PFSK-1 (cell line): ENCODE data around the gene ACSS2.

ENCODE experiments used
- FOXP2 ChIP-seq: optimal IDR thresholded peaks from 2 replicates; pipeline ENCODE3; 2011; ENCODE audit warnings: borderline replicate concordance, control low read depth, inconsistent platforms; ENCODE audit not compliant: insufficient read depth; ENCODE audit errors: extremely low read length, extremely low read depth
- POLR2AphosphoS5 ChIP-seq: IDR thresholded peaks from 2 replicates; pipeline ENCODE4 v1.6.1; 2012; ENCODE audit warnings: low read depth, mild to moderate bottlenecking, control low read depth, low read length, moderate library complexity
- SIN3A ChIP-seq: IDR thresholded peaks from 2 replicates; pipeline ENCODE4 v1.6.1; 2012; ENCODE audit warnings: mild to moderate bottlenecking, low read length, moderate library complexity, borderline replicate concordance; ENCODE audit not compliant: insufficient read depth
- TAF1 ChIP-seq: IDR thresholded peaks from 2 replicates; pipeline ENCODE4 v1.6.1; 2012; ENCODE audit warnings: low read length, control low read depth, borderline replicate concordance; ENCODE audit not compliant: insufficient read depth
- TF ChIP-seq, protein P1 (sequence below), 2 experiments: IDR thresholded peaks; 2 replicates each; pipeline versions ENCODE4 v1.6.1 to v1.8.0; 2011 to 2012; ENCODE audit warnings: low read depth in 2 of 2, low read length in 2 of 2, control low read depth in 1 of 2, inconsistent platforms in 1 of 2, mild to moderate bottlenecking in 1 of 2, moderate library complexity in 1 of 2; ENCODE audit not compliant: insufficient read depth in 1 of 2

The ACSS2 gene

DNA sequence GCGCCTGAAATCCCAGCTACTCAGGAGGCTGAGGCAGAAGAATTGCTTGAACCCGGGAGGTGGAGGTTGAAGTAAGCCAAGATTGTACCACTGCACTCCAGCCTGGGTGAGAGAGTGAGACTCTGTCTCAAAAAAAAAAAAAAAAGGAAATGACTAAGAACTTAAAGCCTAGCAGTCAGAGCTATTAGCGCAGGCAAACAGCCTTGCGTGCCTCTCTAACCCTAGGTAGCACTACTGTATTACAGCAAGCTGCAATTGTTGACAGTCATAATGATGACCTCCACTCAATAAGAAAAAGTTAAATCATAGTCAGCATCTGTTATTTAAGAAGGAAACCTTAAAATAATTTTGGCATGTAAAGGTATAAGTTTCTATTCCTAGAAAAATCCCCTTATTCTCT is 64.8 kb downstream of the ACSS2 start:
- TF ChIP-seq POLR2AphosphoS5 (no peak), SIN3A (no peak), TAF1 (no peak), FOXP2 (no peak)
- TF ChIP-seq, protein P1, sequence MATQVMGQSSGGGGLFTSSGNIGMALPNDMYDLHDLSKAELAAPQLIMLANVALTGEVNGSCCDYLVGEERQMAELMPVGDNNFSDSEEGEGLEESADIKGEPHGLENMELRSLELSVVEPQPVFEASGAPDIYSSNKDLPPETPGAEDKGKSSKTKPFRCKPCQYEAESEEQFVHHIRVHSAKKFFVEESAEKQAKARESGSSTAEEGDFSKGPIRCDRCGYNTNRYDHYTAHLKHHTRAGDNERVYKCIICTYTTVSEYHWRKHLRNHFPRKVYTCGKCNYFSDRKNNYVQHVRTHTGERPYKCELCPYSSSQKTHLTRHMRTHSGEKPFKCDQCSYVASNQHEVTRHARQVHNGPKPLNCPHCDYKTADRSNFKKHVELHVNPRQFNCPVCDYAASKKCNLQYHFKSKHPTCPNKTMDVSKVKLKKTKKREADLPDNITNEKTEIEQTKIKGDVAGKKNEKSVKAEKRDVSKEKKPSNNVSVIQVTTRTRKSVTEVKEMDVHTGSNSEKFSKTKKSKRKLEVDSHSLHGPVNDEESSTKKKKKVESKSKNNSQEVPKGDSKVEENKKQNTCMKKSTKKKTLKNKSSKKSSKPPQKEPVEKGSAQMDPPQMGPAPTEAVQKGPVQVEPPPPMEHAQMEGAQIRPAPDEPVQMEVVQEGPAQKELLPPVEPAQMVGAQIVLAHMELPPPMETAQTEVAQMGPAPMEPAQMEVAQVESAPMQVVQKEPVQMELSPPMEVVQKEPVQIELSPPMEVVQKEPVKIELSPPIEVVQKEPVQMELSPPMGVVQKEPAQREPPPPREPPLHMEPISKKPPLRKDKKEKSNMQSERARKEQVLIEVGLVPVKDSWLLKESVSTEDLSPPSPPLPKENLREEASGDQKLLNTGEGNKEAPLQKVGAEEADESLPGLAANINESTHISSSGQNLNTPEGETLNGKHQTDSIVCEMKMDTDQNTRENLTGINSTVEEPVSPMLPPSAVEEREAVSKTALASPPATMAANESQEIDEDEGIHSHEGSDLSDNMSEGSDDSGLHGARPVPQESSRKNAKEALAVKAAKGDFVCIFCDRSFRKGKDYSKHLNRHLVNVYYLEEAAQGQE (IDR thresholded peaks at IDR 0.05; ENCODE audit: insufficient read depth in 1 of 2, low read depth in 2 of 2, low read length in 2 of 2) = no peak

DNA sequence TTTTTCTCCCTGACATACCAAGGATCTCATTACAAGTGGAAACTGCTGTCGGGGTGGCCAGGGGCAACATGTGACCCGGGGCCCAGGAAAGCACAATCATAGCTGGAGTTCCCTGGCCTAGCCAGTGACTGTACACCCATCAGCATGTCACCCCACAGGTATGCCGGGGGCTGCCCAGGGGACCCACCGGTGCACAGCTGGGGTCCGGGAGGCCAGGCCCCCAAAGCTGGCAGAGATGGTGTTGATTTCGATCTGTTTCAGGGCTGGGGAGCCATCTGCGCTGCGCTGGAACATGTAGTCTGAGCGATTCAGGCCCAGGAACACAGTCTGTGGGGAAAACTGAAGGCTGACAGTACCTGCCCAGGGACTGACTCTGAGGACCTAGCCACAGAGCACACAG is 65.9 kb downstream of the ACSS2 start:
- TF ChIP-seq TAF1 (no peak), POLR2AphosphoS5 (no peak), FOXP2 (no peak), SIN3A (no peak)
- TF ChIP-seq, protein P1 (IDR thresholded peaks at IDR 0.05; ENCODE audit: insufficient read depth in 1 of 2, low read depth in 2 of 2, low read length in 2 of 2) = no peak

DNA sequence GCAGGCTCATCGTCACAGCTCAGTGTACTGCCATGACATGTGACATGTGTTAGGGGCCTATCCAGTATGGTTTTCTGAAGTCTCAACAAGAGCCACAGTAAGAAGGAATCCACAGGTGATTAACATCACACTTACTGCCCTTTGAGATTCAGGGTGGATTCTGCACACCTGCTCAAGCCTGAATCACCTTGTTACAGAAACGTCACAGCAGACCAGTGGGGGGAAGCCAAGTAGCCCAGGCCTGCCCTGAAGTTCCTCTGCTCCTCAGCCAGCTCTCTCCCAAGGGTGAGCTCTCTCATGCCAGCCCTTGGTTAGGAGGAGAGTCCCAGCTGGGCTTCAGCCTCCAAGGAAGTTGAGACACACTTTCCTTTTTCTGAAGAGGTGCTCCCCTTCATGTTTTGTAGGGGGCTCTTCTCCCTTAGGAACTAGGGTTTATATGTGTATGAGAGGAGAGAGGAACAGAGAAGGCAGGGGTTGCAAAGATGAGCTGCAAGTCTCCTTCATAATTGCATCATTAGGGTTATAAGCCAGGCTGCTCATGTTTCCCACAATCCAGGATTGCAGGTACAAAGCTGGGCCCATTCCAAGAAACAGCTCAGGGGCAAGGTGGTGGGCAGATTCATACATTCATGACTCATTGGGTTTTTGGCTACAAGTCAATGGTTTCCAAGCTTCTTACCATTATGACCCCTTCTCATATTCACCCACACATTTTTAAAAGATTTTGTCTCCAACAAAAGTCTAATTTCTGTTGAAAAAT is 67.6 kb downstream of the ACSS2 start:
- TF ChIP-seq SIN3A (no peak), POLR2AphosphoS5 (no peak), TAF1 (no peak), FOXP2 (no peak)
- TF ChIP-seq, protein P1 (IDR thresholded peaks at IDR 0.05; ENCODE audit: insufficient read depth in 1 of 2, low read depth in 2 of 2, low read length in 2 of 2) = no peak

DNA sequence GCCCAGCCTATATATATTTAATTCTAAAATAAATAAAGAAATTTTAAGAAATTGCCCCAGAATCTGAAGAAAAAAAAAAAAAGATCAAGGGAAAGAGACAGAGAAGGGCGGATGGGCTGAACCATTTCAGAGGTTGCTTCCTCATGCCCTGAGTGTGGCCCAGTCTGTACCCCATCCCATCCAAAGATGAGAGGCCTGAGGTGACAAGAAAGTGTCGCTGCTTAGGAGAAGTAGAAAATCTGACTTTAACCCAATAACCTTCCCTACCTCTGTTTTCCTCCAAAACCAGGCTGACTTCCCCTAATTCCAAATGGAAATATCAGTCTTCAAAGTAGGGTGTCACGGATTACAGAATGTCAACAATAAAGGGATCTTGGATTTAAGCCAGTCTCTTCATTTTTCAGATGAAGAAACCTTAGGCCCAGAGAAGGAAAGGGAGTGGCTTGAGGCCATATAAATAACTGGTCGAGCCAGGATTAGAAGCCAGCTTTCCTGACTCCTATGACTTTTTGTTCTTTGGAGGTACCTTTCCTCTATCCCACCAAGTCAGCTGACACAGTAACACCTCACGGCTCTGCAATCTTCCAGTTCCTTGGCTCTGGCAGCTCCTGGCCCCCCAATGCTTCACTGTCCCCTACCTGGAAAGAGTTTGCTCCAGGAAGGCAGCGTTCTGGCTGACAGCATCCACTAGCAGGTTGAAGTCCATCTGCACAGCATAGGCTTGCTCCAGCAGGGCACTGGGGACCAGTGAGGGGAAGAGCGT is 69.1 kb downstream of the ACSS2 start:
- TF ChIP-seq POLR2AphosphoS5 (no peak), SIN3A (no peak), FOXP2 (no peak), TAF1 (no peak)
- TF ChIP-seq, protein P1 (IDR thresholded peaks at IDR 0.05; ENCODE audit: insufficient read depth in 1 of 2, low read depth in 2 of 2, low read length in 2 of 2) = no peak

DNA sequence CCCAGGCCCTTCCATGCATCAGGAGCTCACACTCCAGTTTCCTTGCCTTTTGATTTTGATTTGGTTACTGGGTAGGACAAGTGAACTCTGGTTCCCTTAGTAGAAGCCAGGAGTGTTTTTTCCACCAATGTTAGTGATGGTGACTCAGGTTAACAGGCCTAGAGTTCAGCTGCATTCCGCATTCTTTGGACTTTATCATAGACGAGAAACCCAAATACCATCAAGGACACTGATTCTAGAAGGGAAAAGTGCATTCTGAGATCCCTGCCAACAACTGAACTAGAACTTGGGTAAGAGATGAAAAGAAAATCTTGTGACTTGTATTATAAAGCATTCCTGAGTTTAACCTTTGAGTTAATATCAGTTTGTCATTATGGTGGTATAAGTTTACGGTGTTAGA is 70.2 kb downstream of the ACSS2 start:
- no peak for TF ChIP-seq POLR2AphosphoS5
- TF ChIP-seq, protein P1 (IDR thresholded peaks at IDR 0.05; ENCODE audit: insufficient read depth in 1 of 2, low read depth in 2 of 2, low read length in 2 of 2) = no peak
- TF ChIP-seq TAF1 = no peak
- TF ChIP-seq FOXP2 = no peak
- no peak for TF ChIP-seq SIN3A
